GM15510 (cell line): ENCODE data around the gene TOR1AIP2.

Experiments
- POLR2A ChIP-seq: IDR thresholded peaks from 3 replicates; pipeline ENCODE4 v1.6.1; 2011; ENCODE audit warnings: borderline replicate concordance; ENCODE audit not compliant: insufficient read length; ENCODE audit errors: extremely low read depth

Gene TOR1AIP2

GRCh38 chr1:179807691-179808485, 69.7 kb downstream of the TOR1AIP2 start:
- TF ChIP-seq POLR2A: no peak

DNA sequence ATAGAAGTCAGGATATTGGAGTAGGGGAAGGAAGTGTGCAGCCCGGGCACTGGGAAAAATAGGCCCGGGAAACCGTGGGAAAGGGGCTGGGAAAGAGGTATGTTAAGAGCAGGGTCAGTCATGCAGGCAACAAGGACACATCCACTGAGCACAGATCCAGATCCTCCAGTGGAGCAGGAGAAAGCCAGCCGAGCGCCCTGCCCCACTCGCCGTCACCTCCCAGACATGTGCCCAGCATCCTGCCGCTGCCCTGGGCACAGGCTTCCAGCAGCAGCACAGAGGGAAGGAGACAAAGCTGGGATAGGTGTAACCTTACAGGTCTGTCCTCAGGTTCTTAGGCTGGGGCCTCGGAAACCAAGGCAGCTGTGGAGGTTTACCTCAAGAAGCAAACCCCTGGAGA, 70.3 kb downstream of the TOR1AIP2 start:
- no peak for TF ChIP-seq POLR2A

DNA sequence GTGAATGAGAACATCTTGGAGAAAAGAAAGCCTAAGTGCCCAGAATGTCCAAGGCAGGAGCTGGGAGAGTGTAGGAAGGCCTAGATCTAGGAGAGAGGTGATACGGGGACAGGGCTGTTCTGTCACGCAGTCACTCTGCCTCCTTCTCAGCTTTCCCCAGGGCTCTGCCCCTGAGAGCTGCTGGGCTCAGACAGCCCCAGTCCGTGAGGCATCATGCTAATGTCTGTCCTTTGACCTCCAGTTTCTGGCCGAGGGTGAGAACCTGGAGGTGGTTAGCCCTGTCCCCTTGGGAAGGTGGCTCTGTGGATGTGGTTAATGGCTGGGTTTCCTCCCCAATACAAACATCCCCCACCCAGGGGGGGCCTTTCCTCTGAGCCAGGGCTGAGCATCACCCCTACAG, 71.3 kb downstream of the TOR1AIP2 start:
- no peak for TF ChIP-seq POLR2A

DNA sequence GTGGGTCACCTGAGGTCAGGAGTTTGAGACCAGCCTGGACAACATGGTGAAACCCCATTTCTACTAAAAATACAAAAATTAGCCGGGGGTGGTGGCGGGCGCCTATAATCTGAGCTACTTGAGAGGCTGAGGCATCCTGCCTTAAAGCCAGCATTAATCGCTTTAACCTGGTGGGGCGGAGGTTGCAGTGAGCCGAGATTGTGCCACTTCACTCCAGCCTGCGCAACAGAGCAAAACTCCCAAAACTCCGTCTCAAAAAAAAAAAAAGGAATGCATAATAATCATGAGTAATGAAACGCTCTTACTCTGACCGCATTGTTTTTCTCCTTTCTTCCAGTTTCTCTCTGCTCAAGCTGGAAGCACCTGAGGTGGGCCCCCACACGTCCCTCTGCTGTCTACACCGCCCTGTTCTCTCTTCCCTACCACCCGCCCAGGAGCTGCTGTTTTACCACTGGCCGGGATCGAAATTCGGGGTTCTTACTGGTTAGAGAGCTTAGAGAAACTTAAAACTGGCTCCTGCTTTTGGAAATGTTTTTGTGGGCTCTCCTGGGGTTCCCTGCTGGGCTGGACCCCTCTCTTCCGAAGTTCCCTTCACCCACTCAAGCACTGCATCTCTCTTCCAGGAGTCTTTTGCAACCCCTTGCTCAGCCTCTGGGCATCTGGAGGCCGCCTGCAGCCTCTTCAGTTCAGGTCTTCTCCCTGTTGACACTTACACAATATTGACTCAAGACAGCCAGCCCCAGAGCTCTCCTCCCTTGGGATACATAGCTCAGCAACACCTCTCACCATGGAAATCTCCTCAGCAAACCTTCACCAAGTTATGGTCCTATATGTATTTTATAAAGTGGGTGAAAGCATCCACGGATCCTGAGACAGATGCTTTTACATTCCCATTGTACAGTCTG, 72.1 kb downstream of the TOR1AIP2 start:
- TF ChIP-seq POLR2A: no peak

DNA sequence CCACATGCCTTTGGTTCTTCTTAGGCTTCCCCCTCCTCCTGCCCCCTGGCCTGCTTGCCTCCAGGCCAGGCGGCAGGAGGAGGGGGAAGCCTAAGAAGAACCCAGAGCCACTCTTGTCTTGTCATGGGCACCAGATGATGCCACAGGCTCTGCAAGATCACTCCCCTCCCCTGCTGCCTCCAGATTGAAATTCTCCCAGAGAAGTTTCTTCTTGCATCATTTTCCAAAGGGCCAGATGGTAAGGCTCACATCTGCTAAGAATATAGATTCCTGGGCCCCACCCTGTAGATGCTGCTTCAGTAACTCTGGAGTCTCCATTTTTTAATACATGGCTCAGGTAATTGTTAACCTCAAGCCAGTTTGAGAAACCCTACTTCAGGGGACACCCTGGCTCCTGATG, 73.7 kb downstream of the TOR1AIP2 start:
- TF ChIP-seq POLR2A: no peak

DNA sequence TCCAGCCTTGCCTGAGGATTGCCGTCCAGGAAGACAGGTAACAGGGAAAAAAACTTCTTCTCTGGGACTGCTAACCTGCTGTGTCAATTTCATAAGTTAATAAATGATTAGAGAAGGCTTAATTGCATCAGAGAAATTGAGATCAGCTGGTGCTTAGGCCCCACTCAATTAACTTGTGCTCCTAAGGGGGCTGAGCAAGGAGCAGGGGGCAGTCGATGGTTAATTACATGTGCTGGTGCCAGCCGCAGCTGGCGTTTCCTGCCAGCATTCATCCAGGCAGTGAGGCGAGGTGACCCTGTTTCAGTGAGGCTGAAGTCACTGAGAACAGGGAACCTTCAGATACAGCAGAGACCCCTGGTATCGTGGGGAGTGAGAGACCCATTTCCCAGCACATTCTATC, 74.5 kb downstream of the TOR1AIP2 start:
- no peak for TF ChIP-seq POLR2A

GRCh38 chr1:179800481-179800880, 77.1 kb downstream of the TOR1AIP2 start:
- TF ChIP-seq POLR2A: no peak

- TF ChIP-seq POLR2A: no peak
These were observed 78.6 kb downstream of the TOR1AIP2 start for GRCh38 chr1:179798864-179799516.

GRCh38 chr1:179798213-179798863, 79.3 kb downstream of the TOR1AIP2 start:
- TF ChIP-seq POLR2A: no peak

- TF ChIP-seq POLR2A: no peak
These were observed 82.9 kb downstream of the TOR1AIP2 start for GRCh38 chr1:179794669-179795068.

- no peak for TF ChIP-seq POLR2A
These were observed 83.5 kb downstream of the TOR1AIP2 start for GRCh38 chr1:179794146-179794545.

- TF ChIP-seq POLR2A: no peak
These were observed 84.3 kb downstream of the TOR1AIP2 start for GRCh38 chr1:179793281-179793680.
